Testis (tissue), 5 donors: ENCODE data around the gene TXNRD3. TPM values are rescaled to one million over a fixed set of nuclear protein-coding genes. Genes with fewer than 3 reads are reported as not detected.
A peak's percentile ranks its signal among the peaks of the same experiment; 100 is the strongest.

Experiments
- DNase-seq: peaks from one replicate; pipeline ENCODE4 v3.0.0-alpha.2; 2019
- H3K27ac ChIP-seq, 2 donors: fragments of 200-600 bp; sonication (generic); one replicate each; pipeline ENCODE4 v1.5.1; 2019
- H3K27me3 ChIP-seq: fragments of 200-600 bp; sonication (generic); one replicate; pipeline ENCODE4 v1.5.1; 2019
- H3K36me3 ChIP-seq: fragments of 200-600 bp; sonication (generic); one replicate; pipeline ENCODE4 v1.5.1; 2017; ENCODE audit warnings: low read depth; ENCODE audit errors: missing control alignments
- H3K4me1 ChIP-seq: fragments of 200-600 bp; sonication (generic); one replicate; pipeline ENCODE4 v1.5.1; 2019
- H3K4me3 ChIP-seq, 2 donors: fragments of 200-600 bp; sonication (generic); one replicate each; pipeline ENCODE4 v1.5.1; 2017 to 2019
- H3K9me3 ChIP-seq: fragments of 200-600 bp; sonication (generic); one replicate; pipeline ENCODE4 v1.5.1; 2017
- CTCF ChIP-seq, 3 experiments: fragments of 450-650 bp in 2 of 3; fragments of 200-600 bp in 1 of 3; sonication (generic) in 1 of 3; IDR thresholded peaks; one replicate each; pipeline ENCODE4 v1.5.1; 2016 to 2019; ENCODE audit warnings: antibody characterized with exemption in 3 of 3, mild to moderate bottlenecking in 2 of 3, moderate library complexity in 1 of 3
- POLR2A ChIP-seq: fragments of 450-650 bp; IDR thresholded peaks from one replicate; pipeline ENCODE4 v1.6.1; 2017; ENCODE audit warnings: antibody characterized with exemption, mild to moderate bottlenecking, moderate library complexity
- WGBS, 2 donors: methylation state at CpG; one replicate each; pipeline ENCODE4 v1.1.5; 2018; 5-methylcytosine and 5-hydroxymethylcytosine counted together
- intact Hi-C: fragments of 100-400 bp; cut with DNase I; formaldehyde crosslinking; loops from one replicate; pipeline ENCODE4 v1.15.1; 2023; ENCODE audit warnings: low total_unique reads
- long read RNA-seq, 2 donors: transcript quantifications; one replicate each; lab custom pipeline, GENCODE V29; 2026
- polyA plus RNA-seq: library from polyadenylated mRNA; stranded (reverse); fragments of 350-450 nt; fragmentation: Illumina TruSeq; extraction: RNeasy Lipid Tissue Mini Kit (QIAGEN cat#74804); gene quantifications from one replicate; pipeline ENCODE4 v1.2.3, GENCODE V29; 2014; ENCODE audit warnings: low read depth, low replicate concordance; ENCODE audit not compliant: insufficient read depth
- total RNA-seq, 2 donors: library from RNA; depleted of rRNA; stranded (reverse); fragments of >200 nt; gene quantifications; one replicate each; pipeline ENCODE4 v1.2.3, GENCODE V29; 2016

TXNRD3 gene
- total RNA-seq (10 to 100 TPM; 25.7 to 34.3 TPM), polyA plus RNA-seq (67.9 TPM)
- long read RNA-seq, donor 1, partial matches to known transcripts = 0 of 3 reads
- long read RNA-seq, donor 1, other reads (novel, unspliced or antisense) = 0 of 3 reads
- long read RNA-seq, donor 2, partial matches to known transcripts = 0 of 3 reads
- long read RNA-seq, donor 2, other reads (novel, unspliced or antisense) = 0 of 3 reads

GRCh38 chr3:126654571-126655383, at the start of gene TXNRD3:
TXNRD3 (minus strand) TSS chr3:126655124.
- WGBS, 2 donors = 1% methylated on average over 55 to 73 of the region's 102 CpGs
- peak within 1 kb of the TSS in 1 of 2 donors; percentile 86 for H3K27ac ChIP-seq
- H3K9me3 ChIP-seq = no peaks in the 10 kb centered on the region
- peaks cover 8% of the 10 kb centered on the region for H3K4me1 ChIP-seq
- TF ChIP-seq CTCF (IDR thresholded peaks at IDR 0.05) (peak in 2 of 3 experiments; percentile 4 to 6), POLR2A (no peak)
- DNase-seq = peak; percentile 92
- H3K4me3 ChIP-seq = peak within 1 kb of the TSS; percentile 75 to 87
- intact Hi-C loops = no loop called here
- no peaks in the 10 kb centered on the region for H3K27me3 ChIP-seq
- H3K36me3 ChIP-seq = no peaks in the 10 kb centered on the region

- intact Hi-C loops = no loop called here
- peak in 1 of 3 experiments; percentile 14 for TF ChIP-seq CTCF (IDR thresholded peaks at IDR 0.05)
- no peak for TF ChIP-seq POLR2A
- Histone ChIP-seq H3K27ac (peak within 1 kb of the TSS; percentile 48 to 71), H3K4me1 (peaks cover 9% of the 10 kb centered on the region), H3K27me3 (no peaks in the 10 kb centered on the region), H3K9me3 (no peaks in the 10 kb centered on the region), H3K4me3 (peak within 1 kb of the TSS; percentile 81 to 88), H3K36me3 (no peaks in the 10 kb centered on the region)
- DNase-seq = peak; percentile 98
- 3 to 4% methylated on average over 17 to 59 of the region's 69 CpGs for WGBS, 2 donors
These were observed 48.9 kb upstream of the TXNRD3 start, which contains the start of gene CHCHD6 for GRCh38 chr3:126703512-126704493. CHCHD6 (plus strand) TSS chr3:126704240; CDS start chr3:126704313, 73 bp downstream.

- Histone ChIP-seq H3K9me3 (no peaks in the 10 kb centered on the region), H3K4me1 (peaks cover 5% of the 10 kb centered on the region), H3K27ac (no peak overlapping the region), H3K4me3 (no peak overlapping the region), H3K36me3 (no peaks in the 10 kb centered on the region), H3K27me3 (no peaks in the 10 kb centered on the region)
- no peak for DNase-seq
- TF ChIP-seq POLR2A (no peak), CTCF (IDR thresholded peaks at IDR 0.05) (no peak)
- intact Hi-C loops = no loop called here
- 83 to 87% methylated on average over 7 of the region's 7 CpGs for WGBS, 2 donors
These were observed 44.1 kb upstream of the TXNRD3 start for GRCh38 chr3:126699011-126699410.

GRCh38 chr3:126696701-126697267, 41.9 kb upstream of the TXNRD3 start:
- Histone ChIP-seq H3K27me3 (no peaks in the 10 kb centered on the region), H3K27ac (no peak overlapping the region), H3K36me3 (no peaks in the 10 kb centered on the region), H3K9me3 (no peaks in the 10 kb centered on the region), H3K4me1 (peaks cover 2% of the 10 kb centered on the region), H3K4me3 (no peak overlapping the region)
- 66 to 72% methylated on average over 5 of the region's 5 CpGs for WGBS, 2 donors
- no peak for DNase-seq
- intact Hi-C loops = no loop called here
- TF ChIP-seq POLR2A (no peak), CTCF (IDR thresholded peaks at IDR 0.05) (no peak)
